OCI-LY7 (cell line): ENCODE results near the gene TSHZ2.

Experiments
- EZH2phosphoT487 ChIP-seq: fragments of 200-600 bp; sonication (generic); IDR thresholded peaks from 2 replicates; pipeline ENCODE4 v1.6.1; 2018; ENCODE audit warnings: low read depth, borderline replicate concordance, mild to moderate bottlenecking, mixed run types, antibody characterized with exemption, low read length, moderate library complexity, mixed read lengths
- TF ChIP-seq, protein P1 (sequence below): fragments of 200-600 bp; sonication (generic); conservative IDR thresholded peaks from 2 replicates; pipeline ENCODE4 v1.5.1; 2014; ENCODE audit warnings: mild to moderate bottlenecking, antibody characterized with exemption, low read length, moderate library complexity, mixed read lengths

DNA sequence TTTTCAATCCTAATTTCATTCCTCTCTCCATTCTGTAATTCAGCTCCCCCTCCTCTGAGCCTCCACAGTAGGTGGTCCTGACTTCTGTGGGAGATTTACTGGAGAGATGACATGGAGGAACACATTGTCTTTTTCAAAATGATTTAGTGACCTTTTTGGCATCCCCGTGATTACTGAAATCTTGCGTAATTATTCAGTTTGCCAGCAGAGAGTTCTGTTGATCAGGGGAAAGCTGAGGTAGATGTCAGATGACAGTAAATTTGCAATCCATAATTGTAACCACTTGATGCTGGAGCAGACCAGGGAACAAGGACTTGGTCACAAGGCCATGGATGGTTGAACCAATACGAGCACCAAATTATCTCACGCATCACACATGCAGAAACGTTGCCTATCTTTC is 302.2 kb downstream of the TSHZ2 start:
- TF ChIP-seq, protein P1, sequence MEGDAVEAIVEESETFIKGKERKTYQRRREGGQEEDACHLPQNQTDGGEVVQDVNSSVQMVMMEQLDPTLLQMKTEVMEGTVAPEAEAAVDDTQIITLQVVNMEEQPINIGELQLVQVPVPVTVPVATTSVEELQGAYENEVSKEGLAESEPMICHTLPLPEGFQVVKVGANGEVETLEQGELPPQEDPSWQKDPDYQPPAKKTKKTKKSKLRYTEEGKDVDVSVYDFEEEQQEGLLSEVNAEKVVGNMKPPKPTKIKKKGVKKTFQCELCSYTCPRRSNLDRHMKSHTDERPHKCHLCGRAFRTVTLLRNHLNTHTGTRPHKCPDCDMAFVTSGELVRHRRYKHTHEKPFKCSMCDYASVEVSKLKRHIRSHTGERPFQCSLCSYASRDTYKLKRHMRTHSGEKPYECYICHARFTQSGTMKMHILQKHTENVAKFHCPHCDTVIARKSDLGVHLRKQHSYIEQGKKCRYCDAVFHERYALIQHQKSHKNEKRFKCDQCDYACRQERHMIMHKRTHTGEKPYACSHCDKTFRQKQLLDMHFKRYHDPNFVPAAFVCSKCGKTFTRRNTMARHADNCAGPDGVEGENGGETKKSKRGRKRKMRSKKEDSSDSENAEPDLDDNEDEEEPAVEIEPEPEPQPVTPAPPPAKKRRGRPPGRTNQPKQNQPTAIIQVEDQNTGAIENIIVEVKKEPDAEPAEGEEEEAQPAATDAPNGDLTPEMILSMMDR, result no peak
- TF ChIP-seq EZH2phosphoT487, result no peak
